ENCODE results near the gene NEU3.

Gene NEU3

GRCh38 chr11:74950374-74950969, 38.3 kb upstream of the NEU3 start:
- H3K4me3 ChIP-seq (replicated peaks; ENCODE audit: low read depth, low read length) = peak overlapping the region; percentile 65
- TF ChIP-seq CTCF (IDR thresholded peaks at IDR 0.05; ENCODE audit: low read depth, low read length, missing control alignments) = no peak
- no peak for DNase-seq (ENCODE audit: extremely low read depth, low read depth)

- no peak for DNase-seq (ENCODE audit: extremely low read depth, low read depth)
- H3K4me3 ChIP-seq (replicated peaks; ENCODE audit: low read depth, low read length) = no peak overlapping the region
- TF ChIP-seq CTCF (IDR thresholded peaks at IDR 0.05; ENCODE audit: low read depth, low read length, missing control alignments) = no peak
These were observed 37.5 kb upstream of the NEU3 start for GRCh38 chr11:74951226-74951625.

GRCh38 chr11:74952752-74953151, 36.0 kb upstream of the NEU3 start:
- no peak overlapping the region for H3K4me3 ChIP-seq (replicated peaks; ENCODE audit: low read depth, low read length)
- TF ChIP-seq CTCF (IDR thresholded peaks at IDR 0.05; ENCODE audit: low read depth, low read length, missing control alignments) = no peak
- DNase-seq (ENCODE audit: extremely low read depth, low read depth) = no peak

- DNase-seq (ENCODE audit: extremely low read depth, low read depth) = no peak
- TF ChIP-seq CTCF (IDR thresholded peaks at IDR 0.05; ENCODE audit: low read depth, low read length, missing control alignments) = no peak
- no peak overlapping the region for H3K4me3 ChIP-seq (replicated peaks; ENCODE audit: low read depth, low read length)
These were observed 35.3 kb upstream of the NEU3 start for GRCh38 chr11:74953451-74953850.

- H3K4me3 ChIP-seq (replicated peaks; ENCODE audit: low read depth, low read length) = no peak overlapping the region
- TF ChIP-seq CTCF (IDR thresholded peaks at IDR 0.05; ENCODE audit: low read depth, low read length, missing control alignments) = no peak
- DNase-seq (ENCODE audit: extremely low read depth, low read depth) = no peak
These were observed 34.5 kb upstream of the NEU3 start for GRCh38 chr11:74954199-74954598.

GRCh38 chr11:74956397-74957015, 32.2 kb upstream of the NEU3 start:
- TF ChIP-seq CTCF (IDR thresholded peaks at IDR 0.05; ENCODE audit: low read depth, low read length, missing control alignments) = no peak
- H3K4me3 ChIP-seq (replicated peaks; ENCODE audit: low read depth, low read length) = no peak overlapping the region
- DNase-seq (ENCODE audit: extremely low read depth, low read depth) = no peak

Measured in HFF-Myc (cell line).